CD4-positive, alpha-beta T cell treated with Interleukin-4 for 4 hours (primary cell): ENCODE data around the gene MTMR12.

Source experiments
- DNase-seq: peaks from one replicate; pipeline ENCODE4 v3.0.0-alpha.2; 2020

The MTMR12 gene, protein sequence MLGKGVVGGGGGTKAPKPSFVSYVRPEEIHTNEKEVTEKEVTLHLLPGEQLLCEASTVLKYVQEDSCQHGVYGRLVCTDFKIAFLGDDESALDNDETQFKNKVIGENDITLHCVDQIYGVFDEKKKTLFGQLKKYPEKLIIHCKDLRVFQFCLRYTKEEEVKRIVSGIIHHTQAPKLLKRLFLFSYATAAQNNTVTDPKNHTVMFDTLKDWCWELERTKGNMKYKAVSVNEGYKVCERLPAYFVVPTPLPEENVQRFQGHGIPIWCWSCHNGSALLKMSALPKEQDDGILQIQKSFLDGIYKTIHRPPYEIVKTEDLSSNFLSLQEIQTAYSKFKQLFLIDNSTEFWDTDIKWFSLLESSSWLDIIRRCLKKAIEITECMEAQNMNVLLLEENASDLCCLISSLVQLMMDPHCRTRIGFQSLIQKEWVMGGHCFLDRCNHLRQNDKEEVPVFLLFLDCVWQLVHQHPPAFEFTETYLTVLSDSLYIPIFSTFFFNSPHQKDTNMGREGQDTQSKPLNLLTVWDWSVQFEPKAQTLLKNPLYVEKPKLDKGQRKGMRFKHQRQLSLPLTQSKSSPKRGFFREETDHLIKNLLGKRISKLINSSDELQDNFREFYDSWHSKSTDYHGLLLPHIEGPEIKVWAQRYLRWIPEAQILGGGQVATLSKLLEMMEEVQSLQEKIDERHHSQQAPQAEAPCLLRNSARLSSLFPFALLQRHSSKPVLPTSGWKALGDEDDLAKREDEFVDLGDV

DNA sequence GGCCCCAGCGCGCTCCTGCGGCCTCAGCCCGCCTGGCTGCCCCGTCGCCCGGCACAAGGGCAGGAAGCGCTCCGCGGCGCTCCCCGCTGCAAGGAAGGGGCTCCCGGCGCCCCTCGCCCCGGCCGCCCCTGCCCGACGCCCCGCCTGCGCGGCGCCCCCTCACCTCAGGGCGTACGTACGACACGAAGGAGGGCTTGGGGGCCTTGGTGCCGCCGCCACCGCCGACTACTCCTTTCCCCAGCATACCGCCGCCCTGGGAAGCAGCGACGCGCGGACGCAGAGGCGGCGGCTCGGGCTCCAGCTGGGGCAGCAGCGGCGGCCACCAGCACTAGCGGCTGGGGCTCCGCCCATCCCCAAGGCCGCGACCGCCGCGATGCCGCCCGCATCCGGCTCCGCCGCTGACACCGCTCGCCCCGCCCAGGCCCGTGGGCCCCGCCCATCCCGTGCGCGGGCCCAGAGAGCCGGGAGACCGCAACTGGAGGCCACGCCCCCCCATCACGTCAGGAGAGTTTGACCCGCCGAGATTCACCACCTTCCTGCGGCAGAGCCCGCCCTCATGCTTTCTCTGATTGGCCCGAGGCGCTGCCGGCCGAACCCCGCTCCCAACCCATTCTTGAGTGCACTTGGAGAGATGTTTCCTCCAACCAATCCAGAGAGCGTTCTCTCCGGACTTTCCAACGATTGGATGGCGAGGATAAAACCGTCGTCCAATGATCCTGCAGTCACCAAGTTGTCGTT, at the start of gene MTMR12:
MTMR12 (minus strand) TSS at position 345 of the 738 bp plus-strand sequence; CDS start at position 244, 101 bp downstream.
- peak; percentile 99 for DNase-seq

DNA sequence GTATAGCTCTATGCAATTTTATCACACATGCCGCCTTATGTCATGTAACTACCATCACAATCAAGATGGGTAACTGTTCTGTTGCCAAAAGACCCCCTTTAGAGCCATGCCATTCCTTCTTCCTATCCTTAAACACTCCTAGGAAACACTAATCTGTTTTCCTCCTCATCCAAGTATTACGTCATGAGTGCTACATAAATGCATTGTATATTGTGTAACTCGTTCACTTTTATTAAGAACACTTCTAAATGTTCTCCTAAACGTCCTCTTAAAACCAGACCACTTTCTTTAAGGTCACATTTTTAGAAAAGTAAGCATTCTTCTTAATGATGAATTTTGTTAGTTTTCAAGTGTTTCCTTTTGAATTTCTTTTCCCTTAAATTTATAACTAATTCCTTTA, 49.8 kb upstream of the MTMR12 start:
- DNase-seq: no peak

DNA sequence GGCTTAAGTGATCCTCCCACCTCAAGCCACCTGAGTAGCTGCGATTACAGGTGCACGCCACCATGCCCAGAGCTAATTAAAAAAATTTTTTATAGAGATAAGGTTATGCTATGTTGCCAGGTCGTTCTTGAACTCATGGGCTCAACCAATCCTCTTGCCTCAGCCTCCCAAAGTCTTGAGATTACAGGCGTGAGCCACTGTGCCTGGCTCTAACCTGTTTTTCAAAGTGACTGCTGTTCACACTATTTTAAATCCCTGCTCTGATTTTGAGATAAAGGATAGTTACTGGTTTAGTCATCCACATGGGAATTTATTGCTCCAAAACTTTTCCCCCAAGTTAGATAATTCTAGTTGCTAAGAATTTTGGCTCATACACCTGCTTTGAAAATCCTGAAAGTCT, 48.2 kb upstream of the MTMR12 start:
- DNase-seq: no peak

DNA sequence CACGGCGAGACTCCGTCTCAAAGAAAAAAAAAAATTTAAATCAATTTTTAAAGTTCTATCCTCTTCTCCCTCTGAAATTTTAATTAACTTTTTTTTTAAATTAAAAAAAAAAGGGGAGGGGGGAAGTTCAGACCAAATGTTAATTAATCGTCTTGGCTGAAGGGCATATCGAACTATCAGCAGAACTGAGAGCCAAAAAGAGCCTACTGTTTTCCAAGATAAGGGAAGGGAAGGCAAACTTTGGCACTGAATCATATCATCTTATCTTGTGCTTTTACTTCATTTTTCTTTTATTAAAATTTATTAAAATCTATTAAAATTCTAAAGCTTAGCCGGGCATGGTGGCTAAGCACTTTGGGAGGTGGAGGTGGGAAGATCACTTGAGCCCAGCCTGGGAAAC, 45.9 kb upstream of the MTMR12 start:
- no peak for DNase-seq

DNA sequence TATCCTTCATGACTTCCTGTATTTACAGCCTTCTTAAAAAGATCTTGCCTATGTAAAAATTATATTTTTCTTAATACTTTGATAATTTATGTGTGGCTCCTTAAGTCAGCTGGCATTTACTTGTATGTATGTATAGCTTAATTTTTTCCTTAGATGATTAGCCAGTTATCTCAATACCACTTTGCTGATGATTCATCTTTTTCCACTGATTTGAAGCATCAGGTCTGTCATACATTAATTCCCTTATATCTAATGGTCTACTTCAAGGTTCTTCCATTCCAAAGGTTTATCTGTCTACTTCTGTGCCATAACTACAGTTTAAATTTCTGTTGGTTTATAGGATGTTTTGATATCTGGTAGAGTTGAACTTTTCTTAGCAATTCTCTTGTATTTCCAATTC, 44.9 kb upstream of the MTMR12 start:
- DNase-seq: no peak

DNA sequence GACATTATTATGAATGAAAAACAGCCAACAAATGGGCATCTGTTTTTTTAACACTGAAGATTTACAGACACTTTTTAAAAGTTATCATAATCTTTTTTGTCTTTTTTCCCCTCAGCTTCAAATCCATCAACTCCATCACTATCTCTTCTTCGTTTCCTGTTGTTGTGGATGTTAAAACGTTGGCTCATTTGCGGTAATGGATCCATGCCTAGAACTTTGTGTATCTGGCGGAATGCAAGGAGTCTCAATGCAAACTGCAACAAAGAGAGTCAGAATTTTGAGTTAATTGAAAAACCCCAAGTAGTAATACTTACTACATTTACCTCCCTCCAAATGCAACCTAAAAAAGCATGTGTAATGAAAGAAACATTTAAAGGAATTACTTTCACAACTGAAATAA, 42.9 kb upstream of the MTMR12 start:
- DNase-seq: no peak

DNA sequence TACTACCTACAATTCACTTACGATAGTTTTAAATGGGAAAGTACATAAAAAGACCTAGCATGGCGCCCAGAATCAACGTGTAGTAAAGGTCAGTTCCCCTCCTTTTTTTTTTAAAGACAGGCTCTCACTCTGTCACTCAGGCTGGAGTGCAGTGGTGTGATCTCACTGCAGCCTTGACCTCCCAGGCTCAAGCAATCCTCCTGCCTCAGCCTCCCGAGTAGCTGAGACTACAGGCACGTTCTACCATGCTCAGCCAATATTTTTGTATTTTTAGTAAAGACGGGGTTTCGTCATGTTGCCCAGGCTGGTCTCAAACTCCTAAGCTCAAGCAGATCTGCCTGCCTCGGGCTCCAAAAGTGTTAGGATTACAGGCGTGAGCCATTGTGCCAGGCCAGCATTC, 40.7 kb upstream of the MTMR12 start:
- DNase-seq: no peak

DNA sequence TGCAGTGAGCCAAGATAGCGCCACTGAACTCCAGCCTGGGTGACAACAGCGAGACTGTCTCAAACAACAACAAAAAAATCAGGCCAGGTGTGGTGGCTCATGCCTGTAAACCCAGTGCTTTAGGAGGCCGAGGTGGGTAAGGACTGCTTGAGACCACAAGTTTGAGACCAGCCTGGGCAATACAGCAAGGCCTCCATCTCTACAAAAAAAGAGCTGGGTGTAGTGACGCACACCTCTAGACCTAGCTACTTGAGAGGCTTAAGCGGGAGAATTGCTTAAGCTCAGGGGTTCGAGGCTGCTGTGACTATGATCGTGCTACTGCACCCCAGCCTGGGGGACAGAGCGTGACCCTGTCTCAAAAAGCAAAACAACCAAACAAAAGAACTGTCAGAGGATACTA, 39.9 kb upstream of the MTMR12 start:
- DNase-seq: no peak

DNA sequence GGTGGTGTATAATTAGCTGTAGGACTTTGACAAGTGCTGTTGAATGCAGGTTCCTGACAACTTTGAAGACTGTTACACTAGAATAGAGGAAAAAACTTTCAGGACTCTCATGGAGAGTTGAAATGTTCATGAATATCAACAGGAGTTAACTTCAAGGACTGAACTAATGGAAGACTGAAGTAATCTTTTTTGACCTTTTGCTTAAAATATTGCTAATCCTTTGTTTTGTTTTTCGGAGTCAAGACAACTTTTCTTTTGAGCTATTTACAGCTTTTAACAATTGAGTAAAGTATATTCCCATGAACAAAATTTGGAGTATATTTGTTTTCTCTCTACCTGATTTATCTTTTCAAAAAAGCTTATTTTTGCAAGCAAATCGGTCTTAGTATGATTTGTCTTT, 34.1 kb upstream of the MTMR12 start:
- no peak for DNase-seq

DNA sequence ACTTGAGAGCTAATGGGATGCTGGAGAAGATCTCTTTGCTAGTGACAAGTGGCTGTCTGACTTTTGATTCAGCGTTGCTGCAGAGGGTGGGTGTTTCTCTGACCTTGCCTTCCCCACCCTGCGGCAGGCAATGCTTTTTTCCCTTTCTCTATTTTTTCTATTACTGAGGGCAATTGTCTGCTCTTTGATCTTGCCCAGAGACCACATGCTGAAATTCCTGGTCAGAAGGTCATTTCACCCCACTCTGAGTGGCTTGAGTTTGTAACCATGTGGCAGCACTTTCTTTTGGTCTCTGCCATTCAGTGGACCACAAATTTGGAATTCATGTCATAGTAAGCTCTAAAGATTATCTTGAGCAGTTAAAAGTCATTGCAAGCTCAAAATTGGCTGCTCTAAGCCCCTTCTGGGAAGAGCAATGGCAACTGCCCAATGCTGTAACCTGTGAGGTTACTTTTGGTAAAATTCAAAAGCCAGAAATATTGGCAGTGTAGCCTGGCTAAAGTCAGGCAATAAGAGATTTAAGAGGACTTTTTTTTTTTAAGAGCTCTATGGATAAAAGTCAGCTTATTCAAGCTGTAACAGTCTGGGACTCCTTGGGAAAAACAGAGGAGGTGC, 30.4 kb upstream of the MTMR12 start:
- DNase-seq: no peak

DNA sequence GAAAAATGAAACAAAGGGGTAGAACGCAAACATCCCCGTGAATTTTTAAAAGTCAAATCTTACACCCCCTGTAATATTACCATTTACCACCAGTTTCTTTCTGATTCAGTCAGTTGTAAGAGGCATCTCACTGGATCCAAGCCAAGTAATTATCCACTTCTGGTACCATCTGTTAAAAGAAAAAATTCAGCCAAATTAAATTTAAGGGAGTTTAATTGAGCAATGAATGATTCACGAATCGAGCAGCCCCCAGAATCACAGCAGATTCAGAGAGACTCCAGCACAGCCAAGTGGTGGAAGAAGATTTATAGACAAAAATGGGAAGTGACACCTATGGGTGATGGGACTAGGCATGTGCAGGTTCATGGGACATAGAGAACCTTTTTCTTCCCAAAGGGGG, 29.9 kb upstream of the MTMR12 start:
- no peak for DNase-seq

DNA sequence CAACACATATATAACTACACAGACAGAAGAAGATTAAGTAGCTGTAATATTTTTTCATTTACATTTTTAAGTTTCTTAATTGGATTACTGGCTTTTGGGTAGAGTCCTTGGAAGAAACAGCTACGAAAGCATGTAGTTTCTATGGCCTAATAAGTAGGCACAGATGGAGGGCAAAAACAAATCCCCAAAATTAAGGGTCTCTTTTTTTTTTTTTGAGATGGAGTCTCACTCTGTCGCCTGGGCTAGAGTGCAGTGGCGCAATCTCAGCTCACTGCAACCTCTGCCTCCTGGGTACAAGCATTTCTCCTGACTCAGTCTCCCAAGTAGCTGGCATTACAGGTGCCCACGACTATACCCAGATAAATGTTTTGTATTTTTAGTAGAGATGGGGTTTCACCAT, 27.1 kb upstream of the MTMR12 start:
- no peak for DNase-seq

DNA sequence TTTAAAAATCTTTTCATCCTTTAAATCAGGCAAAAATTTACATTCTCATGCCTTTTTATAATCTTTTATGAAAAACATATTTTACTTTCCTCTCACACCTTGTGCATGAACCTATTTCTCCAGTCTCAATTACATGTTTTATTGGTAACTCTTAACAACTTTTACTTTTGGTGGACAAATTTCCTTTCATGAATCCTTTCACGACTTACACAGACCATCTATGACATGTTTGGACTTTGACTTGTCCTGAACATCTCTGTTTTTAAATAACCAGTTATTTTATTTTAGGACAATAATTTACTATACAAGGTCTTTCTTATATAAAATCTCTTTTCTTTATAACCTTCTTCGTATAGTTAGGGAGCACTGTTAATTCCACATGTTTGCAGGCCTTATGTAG, 26.5 kb upstream of the MTMR12 start:
- DNase-seq: no peak

DNA sequence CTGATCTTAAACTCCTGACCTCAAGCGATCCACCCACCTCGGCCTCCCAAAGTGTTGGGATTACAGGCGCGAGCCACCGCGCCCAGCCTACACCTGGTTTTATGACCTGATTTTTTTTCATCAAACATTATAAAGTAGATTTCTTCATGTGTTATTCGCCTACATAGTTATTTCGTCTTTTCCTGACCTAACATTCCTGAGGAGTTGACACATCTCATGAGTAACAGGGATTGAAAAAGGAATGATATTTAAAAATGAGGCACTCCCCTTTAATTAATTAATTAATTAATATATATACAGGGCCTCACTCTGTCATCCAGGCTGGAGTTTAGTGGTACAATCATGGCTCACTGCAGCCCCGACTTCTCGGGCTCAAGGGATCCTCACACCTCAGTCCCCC, 20.2 kb upstream of the MTMR12 start:
- no peak for DNase-seq

DNA sequence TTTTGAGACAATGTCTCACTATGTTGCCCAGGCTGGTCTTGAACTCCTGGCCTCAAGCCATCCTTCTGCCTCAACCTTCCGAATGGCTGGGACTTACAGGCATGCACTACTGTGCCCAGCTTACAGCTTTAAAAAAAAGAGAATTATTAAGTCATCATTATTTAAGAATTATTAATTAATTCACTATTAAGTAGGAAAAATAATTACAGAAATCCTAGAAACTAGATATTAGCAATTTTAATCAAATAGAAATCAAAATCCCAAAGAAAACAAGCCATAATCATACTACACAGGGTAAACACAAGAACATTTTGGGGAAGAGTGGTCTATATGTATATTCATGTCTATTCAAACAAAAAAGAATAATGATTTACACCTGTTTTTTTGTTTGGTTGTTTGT, 19.6 kb upstream of the MTMR12 start:
- no peak for DNase-seq

DNA sequence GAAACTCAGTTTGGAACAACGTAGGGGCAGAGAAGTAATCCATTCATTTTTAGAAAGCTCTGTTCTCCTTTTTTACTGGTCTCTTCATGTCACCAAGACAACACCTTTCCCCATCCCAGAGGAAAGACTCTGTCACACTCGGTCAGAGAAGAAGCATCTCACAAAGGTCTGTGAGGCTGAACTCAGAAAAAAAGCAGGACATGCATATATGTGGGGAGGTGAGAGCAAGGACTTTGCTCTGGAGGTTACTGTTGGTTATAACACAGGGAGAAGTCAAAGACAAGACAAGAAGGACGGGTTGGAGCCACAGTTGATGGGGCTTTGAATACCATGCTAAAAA, 19.2 kb upstream of the MTMR12 start:
- no peak for DNase-seq

DNA sequence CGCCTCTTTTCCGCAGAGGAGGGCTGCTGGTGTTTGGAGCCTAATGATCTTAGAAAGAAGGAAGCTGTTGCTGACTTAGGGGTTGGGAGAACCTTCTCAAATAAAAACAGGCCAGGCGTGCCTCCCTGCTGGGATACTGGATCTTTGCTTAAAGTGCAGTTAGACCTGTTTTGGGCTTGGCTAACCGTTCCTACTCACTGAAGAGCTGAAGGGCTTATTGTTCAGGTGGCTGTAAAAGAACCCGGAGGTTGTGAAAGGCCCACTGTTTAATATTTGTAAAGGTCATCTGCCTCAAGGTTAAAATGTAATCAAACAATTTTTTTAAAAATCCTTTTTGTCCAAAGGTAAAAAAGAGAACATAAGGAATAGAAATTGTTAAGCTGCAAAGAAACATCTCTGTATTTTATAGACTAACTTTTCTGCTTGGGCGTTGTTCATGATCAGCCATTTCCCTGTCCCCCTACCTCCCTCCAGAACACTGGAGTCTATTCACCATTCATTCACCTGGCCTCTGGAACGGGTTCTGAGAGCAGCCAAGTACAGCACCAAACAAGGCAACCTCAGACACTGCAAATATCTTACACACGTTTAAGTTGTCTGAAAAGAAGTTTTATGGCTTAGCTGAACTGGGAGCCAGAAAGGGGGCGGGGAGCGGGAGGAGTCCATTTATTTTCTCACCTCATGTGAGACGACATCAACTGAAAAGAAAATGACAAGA, 18.6 kb upstream of the MTMR12 start:
- DNase-seq: no peak

DNA sequence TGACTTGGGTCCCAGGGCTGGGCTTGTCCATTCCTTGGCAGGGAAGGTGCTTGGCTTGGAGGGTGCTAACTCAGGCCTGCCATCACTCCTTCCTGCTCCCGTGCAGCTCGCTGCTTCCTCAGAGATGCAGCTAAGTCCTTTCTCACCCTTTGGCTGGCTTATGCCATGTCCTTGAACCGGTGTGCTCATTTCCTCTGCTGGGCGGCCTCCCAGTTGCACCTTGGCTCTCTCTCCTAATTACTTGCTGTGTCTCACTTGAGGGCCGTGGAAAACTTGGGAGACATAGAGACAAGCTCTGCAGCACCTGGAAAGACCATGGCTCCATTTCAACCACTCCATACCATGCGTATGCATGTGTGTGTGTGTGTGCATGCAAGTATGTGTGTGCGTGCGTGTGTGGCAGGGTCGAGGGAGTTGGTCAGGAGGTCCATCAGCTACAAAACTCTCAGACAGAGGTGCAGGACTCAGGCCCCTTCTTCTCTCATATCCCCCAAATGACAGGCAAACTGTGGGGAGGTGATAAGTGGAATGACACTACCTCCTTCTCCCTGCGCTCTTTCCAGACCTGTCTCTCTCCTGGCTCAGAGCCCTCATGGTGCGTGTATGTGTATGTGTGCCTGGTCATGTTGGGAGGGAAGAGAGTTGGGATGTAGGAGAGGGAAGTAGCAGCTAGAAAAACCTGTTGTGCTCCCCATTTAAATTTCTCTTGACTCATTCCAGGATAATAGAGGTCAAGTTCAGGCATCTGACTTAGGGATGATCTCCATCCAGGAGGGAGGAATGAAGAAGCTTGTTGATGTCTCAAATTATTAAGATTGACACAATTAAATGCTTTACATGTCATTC, 17.6 kb upstream of the MTMR12 start:
- no peak for DNase-seq

DNA sequence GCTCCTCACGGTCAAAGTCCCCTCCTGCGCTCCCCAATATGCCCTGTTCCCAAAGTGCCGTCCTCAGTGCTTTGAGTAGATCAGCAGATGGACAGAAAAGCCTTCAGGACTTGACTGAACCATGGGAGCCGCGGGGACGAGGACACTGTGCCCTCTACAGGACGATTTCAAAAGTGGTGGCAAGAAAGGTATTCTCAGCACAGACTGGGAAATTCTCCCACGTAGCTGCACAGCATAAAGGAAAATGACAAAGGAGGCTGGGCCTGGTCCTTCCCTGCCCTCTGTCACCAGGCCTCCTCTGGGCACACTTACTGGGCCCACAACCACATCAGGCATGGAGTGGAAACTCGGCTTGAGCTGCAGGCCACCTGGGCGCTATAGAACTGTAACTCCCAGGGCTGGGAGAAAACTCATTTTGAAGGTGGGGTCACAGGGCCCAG, 16.7 kb upstream of the MTMR12 start:
- DNase-seq: peak; percentile 59

DNA sequence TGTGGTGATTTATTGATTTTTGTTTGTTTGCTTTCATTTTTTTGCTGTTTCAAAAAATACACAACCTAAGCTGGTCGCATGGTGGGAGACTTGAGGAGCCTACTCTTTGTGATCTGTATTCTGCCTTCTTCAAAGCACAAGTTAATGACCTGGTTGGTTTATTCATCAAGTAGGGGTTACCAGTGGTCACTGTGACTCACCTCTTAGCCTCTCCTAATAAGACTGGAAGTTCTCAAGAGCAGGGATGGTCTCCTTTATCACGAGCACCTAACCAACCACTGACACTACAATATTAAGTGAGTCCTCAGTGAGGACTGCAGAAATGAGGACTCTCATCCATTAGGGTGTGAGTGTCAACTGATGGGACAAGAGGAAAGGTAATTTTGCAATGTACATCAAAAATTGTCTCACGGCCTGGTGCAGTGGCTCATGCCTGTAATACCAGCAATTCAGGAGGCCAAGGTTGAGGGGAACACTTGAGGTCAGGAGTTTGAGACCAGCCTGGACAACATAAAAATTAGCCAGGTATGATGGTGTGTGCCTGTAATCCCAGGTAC, 13.6 kb upstream of the MTMR12 start:
- no peak for DNase-seq

DNA sequence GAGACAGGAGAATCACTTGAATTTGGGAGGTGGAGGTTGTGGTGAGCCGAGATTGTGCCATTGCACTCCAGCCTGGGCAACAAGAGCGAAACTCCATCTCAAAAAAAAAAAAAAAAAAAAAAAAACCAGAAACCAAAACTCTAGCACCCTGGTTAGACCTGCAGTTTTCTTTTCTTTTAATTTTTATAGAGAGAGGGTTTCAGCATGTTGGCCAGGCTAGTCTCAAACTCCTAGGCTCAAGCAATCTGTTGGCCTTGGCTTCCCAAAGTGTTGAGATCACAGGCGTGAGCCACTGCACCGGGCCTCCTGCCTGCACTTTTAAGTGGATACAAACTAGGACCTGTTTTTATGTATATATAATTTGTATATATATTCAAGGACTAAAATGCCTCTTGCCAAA, 12.9 kb upstream of the MTMR12 start:
- no peak for DNase-seq
